Right kidney (tissue), 1 donor: ENCODE data around the gene MACROD1.

Experiments used
- DNase-seq: peaks from one replicate; pipeline ENCODE4 v3.0.0-alpha.2; 2016

Gene MACROD1

DNA sequence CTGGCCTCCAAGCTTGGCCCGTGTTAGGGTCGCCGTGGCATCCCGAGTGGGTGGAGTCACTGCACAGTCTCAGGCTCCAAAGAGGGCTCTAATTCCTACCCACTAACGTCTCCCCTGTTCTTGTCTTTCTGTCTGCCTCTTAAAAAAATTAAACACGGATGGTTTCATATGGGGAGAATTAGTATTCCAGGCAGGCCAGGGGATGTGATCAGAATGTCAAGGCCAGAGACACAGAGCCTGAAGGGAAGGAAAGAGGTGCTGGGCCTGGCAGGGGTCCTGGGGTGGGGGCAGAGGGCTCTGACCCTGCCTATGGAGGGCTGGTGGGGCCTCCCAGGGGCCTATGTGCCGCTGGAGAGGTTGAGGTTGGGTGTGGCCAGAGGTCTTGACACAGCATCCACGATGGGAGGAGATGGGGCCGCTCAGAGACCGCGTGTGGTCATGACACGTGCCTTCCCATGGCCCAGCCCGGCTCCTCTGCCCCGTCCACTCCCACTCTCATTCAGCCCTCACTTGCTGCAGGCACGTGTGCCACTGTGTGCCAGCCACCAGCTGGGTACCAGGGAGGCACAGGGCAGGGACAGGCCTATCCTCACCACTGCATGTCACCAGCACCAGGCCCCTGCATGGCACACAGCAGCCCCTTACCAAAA lies 73.7 kb downstream of the MACROD1 start:
- DNase-seq: no peak

DNA sequence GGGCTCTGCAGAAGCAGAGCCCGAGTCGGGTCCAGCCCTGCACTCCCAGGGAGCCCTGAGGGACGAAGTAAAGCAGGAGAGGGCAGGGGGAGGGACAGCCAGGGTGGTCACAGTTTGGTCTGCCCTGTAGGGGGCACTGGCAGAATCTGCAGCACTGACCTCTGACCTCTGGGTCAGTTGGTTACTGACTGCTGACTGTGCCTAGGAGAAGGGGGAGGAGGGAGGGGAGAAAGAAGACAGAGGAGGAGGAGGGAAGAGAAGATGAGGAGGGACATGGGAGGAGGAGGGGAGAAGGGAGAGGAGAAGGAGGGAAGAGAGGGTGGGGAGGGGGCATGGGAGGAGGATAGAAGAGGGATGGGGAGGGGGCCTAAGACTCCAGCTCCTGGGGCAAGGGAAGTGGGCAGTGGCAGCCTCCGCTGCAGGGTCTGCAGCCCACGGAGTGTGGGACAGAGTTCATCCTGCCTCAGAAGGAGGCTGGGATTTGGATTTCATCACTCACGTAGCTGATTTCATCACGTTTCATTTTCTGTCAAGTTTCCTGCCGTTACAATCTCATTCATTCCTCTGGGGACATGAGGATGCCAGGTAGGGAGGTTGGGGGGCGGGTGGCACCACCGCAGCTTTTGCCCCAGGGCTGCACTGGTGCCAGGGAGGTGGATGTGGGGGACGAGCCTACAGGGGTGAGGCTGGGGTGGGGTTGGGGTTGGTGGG lies 75.0 kb downstream of the MACROD1 start:
- DNase-seq: no peak

DNA sequence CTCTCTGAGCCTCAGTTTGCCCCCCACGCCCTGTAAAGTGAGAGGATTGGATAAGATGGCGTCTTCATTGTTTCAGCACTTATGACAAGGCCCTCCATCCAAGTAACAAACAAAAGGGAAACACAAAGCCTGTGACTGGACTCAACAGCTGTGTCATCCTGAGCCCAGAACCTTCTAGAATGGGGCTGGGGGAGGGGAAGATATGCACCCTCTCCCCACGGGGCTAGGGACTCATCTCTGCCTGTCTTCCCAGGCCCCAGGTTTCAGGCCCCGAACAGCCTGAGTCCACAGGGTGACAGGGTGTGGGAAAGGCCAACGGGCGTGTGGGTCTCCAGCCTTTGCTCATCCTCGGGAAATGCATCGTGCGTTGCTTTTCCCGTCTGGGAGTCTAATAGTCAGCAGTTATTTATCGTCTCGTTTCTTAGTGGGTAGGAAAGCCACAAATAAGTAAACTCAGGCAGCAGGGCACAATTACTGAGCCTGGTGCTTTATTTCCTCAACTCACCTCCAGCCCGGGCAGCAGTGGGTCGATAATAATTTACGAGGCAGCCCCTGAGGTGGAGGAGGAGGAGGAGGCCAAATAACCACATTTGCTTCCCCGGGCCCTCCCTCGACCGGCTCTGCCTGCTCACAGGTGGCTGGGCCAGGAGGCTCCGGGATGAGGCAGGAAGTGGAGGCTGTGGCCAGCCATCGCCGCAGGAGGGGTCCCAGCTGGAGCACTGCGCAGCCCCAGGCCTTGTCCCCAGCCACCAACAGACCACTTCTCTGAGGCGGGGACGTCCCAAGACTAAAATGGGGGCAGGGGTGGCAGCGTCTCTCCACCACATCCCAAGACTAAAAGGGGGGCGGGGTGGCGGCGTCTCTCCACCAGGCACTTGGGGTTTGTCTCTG lies 75.8 kb downstream of the MACROD1 start:
- DNase-seq: no peak

DNA sequence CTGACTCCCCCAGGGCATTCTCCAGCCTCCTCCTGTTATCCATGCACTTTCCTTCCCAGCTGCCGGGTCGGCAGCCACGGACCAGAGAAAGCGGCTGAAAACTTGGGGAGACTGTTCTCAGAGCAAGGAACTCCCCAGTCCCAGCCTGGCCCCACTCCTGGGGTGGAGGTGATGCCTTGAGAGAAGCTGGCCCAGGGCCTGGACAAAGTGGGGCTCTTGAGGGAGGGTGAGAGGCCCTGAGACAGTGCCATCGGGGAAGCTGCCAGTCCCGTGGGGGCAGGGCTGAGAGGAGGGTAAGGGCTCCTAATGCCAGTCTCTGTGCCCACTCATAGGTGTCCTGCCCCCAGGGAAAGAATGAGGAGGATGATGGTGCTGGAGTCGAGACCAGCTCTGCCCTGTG lies 76.4 kb downstream of the MACROD1 start:
- no peak for DNase-seq

GRCh38 chr11:64089027-64089360 lies 76.9 kb downstream of the MACROD1 start:
- DNase-seq: no peak

GRCh38 chr11:64088162-64089026 lies 77.5 kb downstream of the MACROD1 start:
- no peak for DNase-seq

DNA sequence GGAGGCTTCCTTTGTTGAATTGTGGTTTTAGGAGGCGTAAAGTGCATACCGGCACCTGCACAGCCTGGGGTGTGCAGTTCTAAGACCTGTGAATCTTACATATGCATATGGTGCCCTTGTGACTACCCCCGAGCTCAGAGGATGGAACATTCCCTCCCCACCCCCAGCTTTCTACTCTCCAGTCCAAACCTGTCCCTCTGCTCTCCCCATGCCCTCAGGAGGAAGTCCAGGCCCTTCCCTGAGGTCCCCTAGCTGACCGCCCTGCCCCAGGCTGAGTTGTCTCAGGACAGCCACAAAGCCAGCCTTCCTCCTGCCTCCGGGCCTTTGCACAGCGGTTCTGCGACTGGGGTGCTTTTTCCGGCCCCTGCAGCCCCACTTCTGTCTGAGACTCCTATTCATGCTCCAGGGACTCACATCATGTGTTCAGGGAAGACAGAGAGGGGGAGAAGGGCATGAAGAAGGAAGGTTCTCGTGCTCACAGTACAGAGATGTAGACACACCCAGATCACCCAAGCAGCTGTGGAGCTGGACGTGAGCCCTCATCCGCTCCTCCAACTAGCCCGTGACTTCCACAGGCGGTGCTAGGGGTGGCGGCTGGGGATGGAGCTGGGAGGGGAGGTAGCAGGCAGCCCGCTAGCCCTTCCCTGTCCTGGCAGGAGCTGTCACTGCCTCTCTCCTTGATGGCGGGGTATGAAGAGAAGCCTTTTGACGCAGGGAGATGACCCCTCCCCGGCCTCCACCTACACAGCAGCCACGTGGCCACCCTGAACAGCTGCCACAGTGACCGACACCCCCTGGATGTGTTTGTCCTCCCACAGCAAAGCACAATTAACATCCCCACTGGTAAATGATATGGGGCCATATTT lies 79.4 kb downstream of the MACROD1 start:
- DNase-seq: no peak

- DNase-seq: no peak
These were observed 80.0 kb downstream of the MACROD1 start for GRCh38 chr11:64085906-64086257.

GRCh38 chr11:64084951-64085710 lies 80.8 kb downstream of the MACROD1 start:
- DNase-seq: peak; percentile 51

GRCh38 chr11:64084146-64084950 lies 81.6 kb downstream of the MACROD1 start:
- DNase-seq: no peak

DNA sequence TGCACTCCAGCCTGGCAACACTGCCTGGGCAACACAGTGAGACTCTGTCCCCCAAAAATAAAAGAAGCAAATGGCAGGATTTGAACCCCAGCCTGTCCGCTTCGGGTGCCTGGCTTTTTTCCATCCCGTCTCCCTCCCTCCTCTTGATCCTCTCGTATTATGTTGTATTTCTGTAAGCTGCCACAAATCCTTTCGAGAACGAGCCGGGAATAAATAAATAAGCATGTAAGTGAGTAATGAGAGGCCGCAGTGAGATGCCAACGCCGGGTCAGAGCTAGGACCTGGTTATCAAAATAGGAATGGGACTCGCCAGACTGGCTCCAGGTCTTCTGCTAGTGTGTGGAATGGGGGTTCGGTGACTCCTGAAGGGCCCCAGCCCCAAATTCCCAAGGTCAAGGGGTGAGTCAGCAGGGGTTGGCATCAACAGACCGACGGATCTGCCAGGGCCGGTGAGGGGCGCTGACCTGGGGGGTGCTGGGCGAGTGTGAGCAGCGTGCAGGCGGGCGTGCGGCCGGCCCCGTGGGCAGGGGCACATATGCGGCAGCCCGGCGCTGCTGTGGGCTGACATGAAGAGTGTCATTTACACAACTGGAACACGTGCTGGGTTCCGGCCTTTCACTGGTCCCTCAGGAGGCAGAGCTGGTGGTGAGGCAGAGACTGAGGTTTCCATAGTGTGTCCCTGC lies 82.4 kb downstream of the MACROD1 start:
- no peak for DNase-seq

- DNase-seq: no peak
These were observed 84.0 kb downstream of the MACROD1 start for GRCh38 chr11:64081745-64082442.

- DNase-seq: no peak
These were observed 85.5 kb downstream of the MACROD1 start for GRCh38 chr11:64080390-64080789.

GRCh38 chr11:64078905-64079304 lies 87.0 kb downstream of the MACROD1 start:
- DNase-seq: no peak

GRCh38 chr11:64078284-64078683 lies 87.6 kb downstream of the MACROD1 start:
- DNase-seq: no peak

DNA sequence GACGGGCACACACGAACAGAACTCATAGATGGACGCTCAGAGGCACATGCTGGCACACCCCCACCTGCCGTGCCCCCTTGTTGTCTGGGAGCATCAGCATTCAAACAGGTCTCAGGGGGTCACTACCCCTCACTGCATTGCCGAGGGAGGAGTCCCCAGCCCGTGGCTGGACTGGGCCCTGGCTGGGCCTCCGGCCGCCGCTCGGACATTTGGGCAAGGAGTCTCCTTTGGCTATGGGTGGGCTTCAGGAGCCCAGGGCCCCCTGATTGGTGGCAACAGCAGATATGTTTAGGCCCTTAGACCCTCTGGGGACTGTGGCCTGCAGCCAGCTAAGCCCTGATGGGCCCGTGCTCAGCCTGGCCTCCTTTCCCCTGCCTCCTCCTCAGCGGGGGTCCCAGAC lies 88.3 kb downstream of the MACROD1 start:
- no peak for DNase-seq

- no peak for DNase-seq
These were observed 89.2 kb downstream of the MACROD1 start for GRCh38 chr11:64076758-64077157.

DNA sequence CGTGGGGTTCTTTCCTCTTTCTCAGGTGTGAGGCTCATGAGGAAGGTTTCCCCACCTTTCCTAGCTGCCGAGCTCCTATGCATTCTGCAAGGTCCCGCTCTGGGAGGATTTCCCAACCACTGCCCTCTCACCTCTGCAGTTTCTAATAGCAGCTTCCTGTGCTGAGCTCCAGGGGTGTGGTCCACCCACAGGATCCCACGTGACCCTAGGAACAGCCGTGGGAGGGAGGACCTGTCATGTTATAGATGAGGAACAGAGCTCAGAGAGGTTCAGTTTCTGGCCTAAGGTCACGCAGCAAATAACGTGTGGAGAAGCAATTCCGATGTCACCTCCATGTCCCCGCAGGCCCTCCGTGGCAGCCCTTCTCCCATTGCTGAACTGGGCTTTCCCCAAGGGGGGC lies 91.7 kb downstream of the MACROD1 start:
- DNase-seq: no peak

DNA sequence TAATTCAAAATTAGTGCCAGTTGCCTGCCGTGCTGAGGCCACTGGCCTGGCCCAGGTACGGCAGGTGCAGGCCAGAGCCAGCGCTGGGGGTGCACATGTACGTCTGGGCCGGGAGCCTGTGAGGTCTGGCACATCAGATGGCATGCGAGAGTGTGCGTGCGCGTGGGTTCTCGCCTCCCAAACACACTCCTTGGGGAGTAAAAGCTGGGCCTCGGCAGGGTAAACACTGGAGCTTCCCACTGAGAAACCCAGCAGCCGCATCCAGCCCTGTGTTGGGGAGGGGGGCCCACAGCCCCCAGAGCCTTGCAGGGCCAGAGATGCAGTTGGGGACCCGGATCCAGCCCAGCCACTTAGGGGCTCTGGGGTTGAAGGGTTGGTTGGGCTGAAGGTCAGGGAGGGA lies 92.4 kb downstream of the MACROD1 start:
- DNase-seq: no peak
